B cell (primary cell): ENCODE measurements around the gene PSME2. TPM values are rescaled to one million over a fixed set of nuclear protein-coding genes. Genes with fewer than 3 reads are reported as not detected.

ENCODE experiments used
- ATAC-seq: fragments of 200-7000 bp; cut with Tn5 transposase; one replicate; pipeline ENCODE4 v1.10.0; 2021; ENCODE audit warnings: low read depth, mild to moderate bottlenecking, moderate number of reproducible peaks, moderate library complexity
- CTCF ChIA-PET: fragments of 350-600 bp; sonication (Branson Sonifier 250); formaldehyde crosslinking; loops from one replicate; lab custom pipeline; 2021; ENCODE audit warnings: antibody characterized with exemption, inconsistent platforms; lab: Charles Lee
- POLR2A ChIA-PET: fragments of 350-600 bp; sonication (Branson Sonifier 250); formaldehyde crosslinking; loops from one replicate; lab custom pipeline; 2021; ENCODE audit warnings: antibody characterized with exemption; lab: Charles Lee
- DNase-seq: peaks from one replicate; pipeline ENCODE4 v3.0.0; 2013
- H2AFZ ChIP-seq: 2 replicates; pipeline ENCODE4 v1.6.1; 2012; ENCODE audit warnings: mild to moderate bottlenecking, low read depth, low read length; ENCODE audit not compliant: insufficient read depth, poor library complexity, severe bottlenecking
- H3K27ac ChIP-seq, 2 donors: 1 replicate in 1 of 2; 2 replicates in 1 of 2; pipeline ENCODE4 v1.5.1; 2012 to 2013; ENCODE audit warnings: low read length in 2 of 2, mild to moderate bottlenecking in 2 of 2, moderate library complexity in 1 of 2
- H3K27me3 ChIP-seq, 4 experiments: fragments of 200-600 bp in 1 of 4; sonication (generic) in 1 of 4; replicated peaks in 1 of 4; 1 replicate in 2 of 4; 2 replicates in 2 of 4; pipeline versions ENCODE4 v1.6.1 to v1.7.0; 2013 to 2016; ENCODE audit warnings: low read length in 3 of 4, mild to moderate bottlenecking in 2 of 4, mixed read lengths in 1 of 4, moderate library complexity in 1 of 4; ENCODE audit not compliant: insufficient read depth in 4 of 4, control insufficient read depth in 3 of 4; ENCODE audit errors: control extremely low read depth in 1 of 4
- H3K36me3 ChIP-seq, 2 experiments: replicated peaks in 1 of 2; 1 replicate in 1 of 2; 2 replicates in 1 of 2; pipeline versions ENCODE4 v1.6.1 to v1.7.1; 2013; ENCODE audit warnings: low read length in 1 of 2; ENCODE audit not compliant: insufficient read depth in 2 of 2, control insufficient read depth in 1 of 2; ENCODE audit errors: control extremely low read depth in 1 of 2, extremely low read depth in 1 of 2
- H3K4me1 ChIP-seq, 2 donors: fragments of 200-600 bp in 1 of 2; sonication (generic) in 1 of 2; 1 replicate in 1 of 2; 2 replicates in 1 of 2; pipeline versions ENCODE4 v1.5.1 to v1.6.1; 2013 to 2017; ENCODE audit warnings: low read length in 2 of 2; ENCODE audit not compliant: control insufficient read depth in 2 of 2, insufficient read depth in 2 of 2
- H3K4me2 ChIP-seq: replicated peaks from 2 replicates; pipeline ENCODE3; 2012; ENCODE audit warnings: mild to moderate bottlenecking, low read depth, low read length; ENCODE audit not compliant: poor library complexity, severe bottlenecking
- H3K4me3 ChIP-seq, 5 experiments: fragments of 200-600 bp in 1 of 5; sonication (generic) in 1 of 5; 1 replicate in 3 of 5; 2 replicates in 2 of 5; pipeline versions ENCODE4 v1.5.1 to v1.7.0; 2011 to 2016; ENCODE audit warnings: low read length in 4 of 5, mild to moderate bottlenecking in 4 of 5, low read depth in 2 of 5, control low read depth in 1 of 5, moderate library complexity in 1 of 5; ENCODE audit not compliant: insufficient read depth in 1 of 5; ENCODE audit errors: control extremely low read depth in 1 of 5, extremely low read depth in 1 of 5
- H3K79me2 ChIP-seq: fragments of 200-600 bp; sonication (generic); one replicate; pipeline ENCODE4 v1.6.0; 2016; ENCODE audit warnings: low read length; ENCODE audit not compliant: control insufficient read depth, insufficient read depth
- H3K9ac ChIP-seq: fragments of 200-600 bp; sonication (generic); 2 replicates; pipeline ENCODE4 v1.6.1; 2017; ENCODE audit warnings: mild to moderate bottlenecking, low read length, moderate library complexity
- H3K9me3 ChIP-seq, 3 donors: one replicate each; pipeline versions ENCODE4 v1.6.1 to v1.7.1; 2013; ENCODE audit warnings: low read length in 2 of 3; ENCODE audit not compliant: control insufficient read depth in 2 of 3, insufficient read depth in 1 of 3; ENCODE audit errors: control extremely low read depth in 1 of 3
- H4K20me1 ChIP-seq: 2 replicates; pipeline ENCODE4 v1.6.0; 2012; ENCODE audit warnings: mild to moderate bottlenecking, low read length; ENCODE audit not compliant: insufficient read depth, control insufficient read depth, poor library complexity, severe bottlenecking
- H3K27ac Mint-ChIP-seq: one replicate; pipeline ENCODE4 v1.8.0; 2021; ENCODE audit warnings: mixed read lengths
- H3K27me3 Mint-ChIP-seq: one replicate; pipeline ENCODE4 v1.8.0; 2021; ENCODE audit warnings: mixed read lengths
- H3K4me1 Mint-ChIP-seq: one replicate; pipeline ENCODE4 v1.8.0; 2021; ENCODE audit warnings: mixed read lengths
- H3K4me3 Mint-ChIP-seq: one replicate; pipeline ENCODE4 v1.8.0; 2021; ENCODE audit warnings: mixed read lengths
- H3K9me3 Mint-ChIP-seq: one replicate; pipeline ENCODE4 v1.8.0; 2022; ENCODE audit warnings: mixed read lengths; ENCODE audit not compliant: insufficient read depth
- EZH2 ChIP-seq: IDR thresholded peaks from 2 replicates; pipeline ENCODE4 v1.6.1; 2012; ENCODE audit warnings: borderline replicate concordance, low read depth, mild to moderate bottlenecking, moderate library complexity, low read length; ENCODE audit not compliant: insufficient read depth, poor library complexity, severe bottlenecking
- WGBS: methylation state at CpG from one replicate; pipeline ENCODE4 v1.1.5; 2013; ENCODE audit warnings: missing lambda C conversion rate; ENCODE audit not compliant: insufficient coverage; 5-methylcytosine and 5-hydroxymethylcytosine counted together
- intact Hi-C: fragments of 100-400 bp; cut with micrococcal nuclease; formaldehyde crosslinking; loops from one replicate; pipeline ENCODE4 v1.10.0; 2022
- polyA plus RNA-seq: library from polyadenylated mRNA; depleted of rRNA; stranded (reverse); fragments of >200 nt; gene quantifications from 2 replicates; pipeline ENCODE4 v1.2.3, GENCODE V29; 2012
- total RNA-seq, 2 donors: library from RNA; stranded (reverse); fragments of 120-200 nt in 1 of 2; gene quantifications; 1 replicate in 1 of 2; 2 replicates in 1 of 2; pipeline versions ENCODE4 v1.2.3 to v1.2.4, GENCODE V29; 2013 to 2022
- TF ChIP-seq, protein P1 (sequence below): fragments of 200-600 bp; IDR thresholded peaks from one replicate; pipeline ENCODE4 v1.8.0; 2022; ENCODE audit warnings: antibody characterized with exemption, mild to moderate bottlenecking

The PSME2 gene
- total and polyA plus RNA-seq, 2 donors (not counting 1 experiment from before 2014, with no cell fraction given) = 126 to 141 TPM

DNA sequence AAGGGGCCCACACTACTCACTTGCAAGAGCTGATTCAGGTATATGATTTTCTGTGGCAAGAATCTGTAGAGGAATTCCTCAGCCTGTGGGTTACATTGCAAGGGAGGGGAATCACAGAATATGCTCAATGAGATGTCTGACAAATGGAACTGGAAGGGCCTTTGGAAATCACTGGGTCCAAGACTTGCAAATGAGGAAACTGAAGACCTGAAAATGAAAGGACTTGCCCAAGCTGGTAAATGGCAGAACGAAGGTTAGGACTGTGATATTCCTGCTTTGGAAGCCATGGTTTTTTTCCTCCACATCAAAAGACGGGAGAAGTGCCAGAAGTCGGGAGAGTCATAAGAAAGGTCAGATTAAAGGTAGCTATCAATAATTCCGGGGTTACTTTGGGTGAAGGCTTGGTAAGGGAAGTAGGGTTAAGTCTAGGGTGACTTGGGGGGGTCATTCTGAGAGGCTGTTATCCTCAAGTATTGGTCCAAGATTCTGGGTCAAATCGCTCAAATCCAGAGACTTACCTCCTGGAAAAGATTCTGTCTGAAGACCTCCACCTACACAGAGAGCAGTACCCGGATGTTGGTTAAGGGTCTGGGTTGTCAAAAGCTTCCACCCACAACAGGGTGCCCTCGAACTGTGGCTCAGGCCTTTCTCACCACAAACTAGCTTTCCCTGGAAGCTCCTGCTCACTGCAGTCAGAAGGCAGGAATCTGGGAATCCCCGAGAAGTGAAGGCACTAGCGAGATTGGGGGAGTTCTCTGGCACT is 539 bp downstream of the PSME2 start:
- ChIA-PET POLR2A (interaction anchor here (1.0 to 4.1 kb wide), 10 partner anchors 7 to 286 kb away, joined by 3 to 43 read pairs (median 8); partner anchors contain the start of genes CHMP4A, DCAF11, IRF9 and NRL), CTCF (interaction anchor here (1.1 to 6.2 kb wide), 9 partner anchors 9 to 54 kb away, joined by 3 to 62 read pairs (median 7); partner anchors contain the start of genes DCAF11, IRF9, NRL and PSME1)
- Histone ChIP-seq H3K9me3 (no peaks in the 10 kb centered on the region), H3K4me1 (peaks cover 25 to 41% of the 10 kb centered on the region in 2 donors), H4K20me1 (peaks cover 37% of the 10 kb centered on the region), H3K79me2 (peaks cover 75% of the 10 kb centered on the region), H3K27ac (peak overlapping the region; percentile 77 to 90), H3K27me3 (no peaks in the 10 kb centered on the region), H3K4me3 (peak overlapping the region; percentile 83 to 95 (median 94)), H3K4me2 (peak overlapping the region; percentile 90), H3K36me3 (peaks cover 0 to 46% of the 10 kb centered on the region in 2 experiments), H2AFZ (peak overlapping the region; percentile 83), H3K9ac (peak overlapping the region; percentile 83)
- intact Hi-C loops = loop anchor here (1.0 to 10.0 kb wide), 7 partner anchors 10 to 1051 kb away; partner anchors contain the start of genes ACIN1, C14orf119, GMPR2 and IPO4
- H3K4me1 Mint-ChIP-seq = peaks cover 58% of the 10 kb centered on the region
- peak overlapping the region; percentile 95 for H3K4me3 Mint-ChIP-seq
- ATAC-seq = no peak
- TF ChIP-seq, protein P1, sequence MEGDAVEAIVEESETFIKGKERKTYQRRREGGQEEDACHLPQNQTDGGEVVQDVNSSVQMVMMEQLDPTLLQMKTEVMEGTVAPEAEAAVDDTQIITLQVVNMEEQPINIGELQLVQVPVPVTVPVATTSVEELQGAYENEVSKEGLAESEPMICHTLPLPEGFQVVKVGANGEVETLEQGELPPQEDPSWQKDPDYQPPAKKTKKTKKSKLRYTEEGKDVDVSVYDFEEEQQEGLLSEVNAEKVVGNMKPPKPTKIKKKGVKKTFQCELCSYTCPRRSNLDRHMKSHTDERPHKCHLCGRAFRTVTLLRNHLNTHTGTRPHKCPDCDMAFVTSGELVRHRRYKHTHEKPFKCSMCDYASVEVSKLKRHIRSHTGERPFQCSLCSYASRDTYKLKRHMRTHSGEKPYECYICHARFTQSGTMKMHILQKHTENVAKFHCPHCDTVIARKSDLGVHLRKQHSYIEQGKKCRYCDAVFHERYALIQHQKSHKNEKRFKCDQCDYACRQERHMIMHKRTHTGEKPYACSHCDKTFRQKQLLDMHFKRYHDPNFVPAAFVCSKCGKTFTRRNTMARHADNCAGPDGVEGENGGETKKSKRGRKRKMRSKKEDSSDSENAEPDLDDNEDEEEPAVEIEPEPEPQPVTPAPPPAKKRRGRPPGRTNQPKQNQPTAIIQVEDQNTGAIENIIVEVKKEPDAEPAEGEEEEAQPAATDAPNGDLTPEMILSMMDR = no peak
- TF ChIP-seq EZH2 = no peak
- no peaks in the 10 kb centered on the region for H3K27me3 Mint-ChIP-seq
- DNase-seq = no peak
- H3K9me3 Mint-ChIP-seq = no peaks in the 10 kb centered on the region
- 20% methylated on average over 4 of the region's 9 CpGs for WGBS
- H3K27ac Mint-ChIP-seq = peak overlapping the region; percentile 95
